H1 (cell line): Measurements from ENCODE around the gene SEMA3B. TPM values are rescaled to one million over a fixed set of nuclear protein-coding genes. Genes with fewer than 3 reads are reported as not detected.

ENCODE experiments used
- CTCF ChIA-PET: fragments of 300-600 bp; sonication (Branson Sonifier 250); formaldehyde crosslinking; loops from one replicate; lab custom pipeline; 2021; ENCODE audit not compliant: partially characterized antibody; lab: Charles Lee
- POLR2A ChIA-PET: fragments of 300-600 bp; sonication (Branson Sonifier 250); formaldehyde crosslinking; loops from one replicate; lab custom pipeline; 2021; ENCODE audit warnings: inconsistent platforms; ENCODE audit not compliant: partially characterized antibody; lab: Charles Lee
- DNase-seq, 2 experiments: peaks; one replicate each; pipeline versions ENCODE4 v3.0.0 to v3.0.0-alpha.2; 2010 to 2022; ENCODE audit warnings: low spot score in 2 of 2, low read depth in 1 of 2, mixed read lengths in 1 of 2
- FAIRE-seq: peaks from 2 replicates; lab custom pipeline; 2011; peaks lifted over from hg19 to GRCh38; lab: Jason Lieb, UNC
- H2AFZ ChIP-seq: 2 replicates; pipeline ENCODE4 v1.8.1; 2012; ENCODE audit warnings: low read length, inconsistent platforms
- H2AK5ac ChIP-seq: 2 replicates; pipeline ENCODE4 v1.6.1; 2013; ENCODE audit warnings: low read depth, low read length
- H2BK120ac ChIP-seq: replicated peaks from 2 replicates; pipeline ENCODE3; 2013; ENCODE audit warnings: low read depth, low read length, inconsistent platforms
- H2BK12ac ChIP-seq: 2 replicates; pipeline ENCODE4 v1.6.1; 2013; ENCODE audit warnings: low read depth, low read length
- H2BK15ac ChIP-seq: 2 replicates; pipeline ENCODE4 v1.6.1; 2013; ENCODE audit warnings: low read length
- H2BK20ac ChIP-seq: 2 replicates; pipeline ENCODE4 v1.6.1; 2013; ENCODE audit warnings: low read length
- H2BK5ac ChIP-seq: 2 replicates; pipeline ENCODE4 v1.6.1; 2013; ENCODE audit warnings: low read depth, low read length
- H3K14ac ChIP-seq: 2 replicates; pipeline ENCODE4 v1.6.1; 2013; ENCODE audit warnings: inconsistent platforms; ENCODE audit not compliant: insufficient read length
- H3K18ac ChIP-seq: 2 replicates; pipeline ENCODE4 v1.6.1; 2013; ENCODE audit warnings: low read length; ENCODE audit errors: extremely low read depth
- H3K23ac ChIP-seq: 2 replicates; pipeline ENCODE4 v1.6.1; 2013; ENCODE audit warnings: inconsistent platforms; ENCODE audit not compliant: insufficient read length
- H3K23me2 ChIP-seq: 2 replicates; pipeline ENCODE4 v1.6.1; 2013; ENCODE audit warnings: low read depth, low read length
- H3K27ac ChIP-seq: 2 replicates; pipeline ENCODE4 v1.6.1; 2011; ENCODE audit warnings: low read depth, low read length, inconsistent platforms
- H3K27me3 ChIP-seq, 4 experiments: replicated peaks in 1 of 4; 1 replicate in 1 of 4; 2 replicates in 3 of 4; pipeline versions ENCODE4 v1.6.1 to v1.8.1; 2011 to 2013; ENCODE audit warnings: low read length in 3 of 4, mild to moderate bottlenecking in 3 of 4, inconsistent platforms in 2 of 4, mixed read lengths in 2 of 4, moderate library complexity in 1 of 4; ENCODE audit not compliant: control insufficient read depth in 3 of 4, insufficient read depth in 3 of 4; ENCODE audit errors: extremely low read depth in 1 of 4
- H3K36me3 ChIP-seq, 4 experiments: 2 replicates each; pipeline versions ENCODE4 v1.6.1 to v1.8.1; 2011 to 2013; ENCODE audit warnings: mild to moderate bottlenecking in 4 of 4, low read length in 3 of 4, moderate library complexity in 2 of 4, control low read depth in 1 of 4, inconsistent platforms in 1 of 4; ENCODE audit not compliant: insufficient read depth in 4 of 4, control insufficient read depth in 2 of 4
- H3K4ac ChIP-seq: replicated peaks from 2 replicates; pipeline ENCODE3; 2013; ENCODE audit warnings: low read length, low read depth, mixed read lengths, inconsistent platforms; ENCODE audit not compliant: insufficient read length
- H3K4me1 ChIP-seq, 4 experiments: replicated peaks in 1 of 4; 1 replicate in 1 of 4; 2 replicates in 3 of 4; pipeline versions ENCODE4 v1.6.1 to v1.8.1; 2011 to 2013; ENCODE audit warnings: low read length in 3 of 4, inconsistent platforms in 2 of 4, mixed read lengths in 1 of 4; ENCODE audit not compliant: insufficient read depth in 4 of 4, control insufficient read depth in 3 of 4
- H3K4me2 ChIP-seq, 2 experiments: 2 replicates each; pipeline versions ENCODE4 v1.6.1 to v1.8.1; 2011 to 2013; ENCODE audit warnings: low read depth in 2 of 2, low read length in 2 of 2, control low read depth in 1 of 2, inconsistent platforms in 1 of 2, mild to moderate bottlenecking in 1 of 2; ENCODE audit not compliant: insufficient read depth in 1 of 2
- H3K4me3 ChIP-seq, 4 experiments: fragments of 200-600, 300-600 bp in 1 of 4; sonication (generic), shearing (Covaris generic), sonication (Bioruptor Twin) in 1 of 4; 2 replicates each; pipeline versions ENCODE4 v1.5.1 to v1.8.1; 2011 to 2016; ENCODE audit warnings: low read length in 4 of 4, low read depth in 3 of 4, control low read depth in 2 of 4, inconsistent platforms in 2 of 4, mild to moderate bottlenecking in 2 of 4, mixed read lengths in 1 of 4, moderate library complexity in 1 of 4; ENCODE audit not compliant: insufficient read depth in 2 of 4; ENCODE audit errors: extremely low read depth in 1 of 4
- H3K56ac ChIP-seq: replicated peaks from 2 replicates; pipeline ENCODE3; 2013; ENCODE audit warnings: low read depth, mild to moderate bottlenecking, mixed read lengths, low read length, inconsistent platforms; ENCODE audit not compliant: insufficient read length
- H3K79me1 ChIP-seq: 2 replicates; pipeline ENCODE4 v1.6.1; 2013; ENCODE audit warnings: low read depth, low read length, control low read depth
- H3K79me2 ChIP-seq, 2 experiments: 2 replicates each; pipeline versions ENCODE4 v1.6.1 to v1.8.1; 2012 to 2013; ENCODE audit warnings: low read length in 2 of 2, mild to moderate bottlenecking in 2 of 2, inconsistent platforms in 1 of 2; ENCODE audit not compliant: insufficient read depth in 2 of 2, control insufficient read depth in 1 of 2
- H3K9ac ChIP-seq, 4 experiments: replicated peaks in 1 of 4; 1 replicate in 1 of 4; 2 replicates in 3 of 4; pipeline versions ENCODE4 v1.6.1 to v1.8.1; 2011 to 2013; ENCODE audit warnings: low read depth in 3 of 4, low read length in 3 of 4, control low read depth in 2 of 4, mild to moderate bottlenecking in 2 of 4, moderate library complexity in 2 of 4, inconsistent platforms in 1 of 4; ENCODE audit errors: extremely low read depth in 1 of 4
- H3K9me3 ChIP-seq, 2 experiments: 2 replicates each; pipeline versions ENCODE4 v1.6.1 to v1.8.1; 2012 to 2013; ENCODE audit warnings: mild to moderate bottlenecking in 2 of 2, moderate library complexity in 2 of 2, control low read depth in 1 of 2, inconsistent platforms in 1 of 2, low read depth in 1 of 2, low read length in 1 of 2, mixed read lengths in 1 of 2; ENCODE audit not compliant: insufficient read depth in 2 of 2
- H4K20me1 ChIP-seq, 2 experiments: replicated peaks in 1 of 2; 2 replicates each; pipeline versions ENCODE3 to v1.8.1; 2011 to 2013; ENCODE audit warnings: inconsistent platforms in 2 of 2, low read length in 2 of 2, mild to moderate bottlenecking in 1 of 2; ENCODE audit not compliant: insufficient read depth in 2 of 2, control insufficient read depth in 1 of 2
- H4K5ac ChIP-seq: 2 replicates; pipeline ENCODE4 v1.6.1; 2013; ENCODE audit warnings: low read length, low read depth, mixed read lengths, inconsistent platforms; ENCODE audit not compliant: insufficient read length
- H4K8ac ChIP-seq: 2 replicates; pipeline ENCODE4 v1.8.0; 2013; ENCODE audit warnings: mild to moderate bottlenecking, moderate library complexity, low read length, inconsistent platforms; ENCODE audit not compliant: insufficient read depth; ENCODE audit errors: extremely low read depth
- H4K91ac ChIP-seq: replicated peaks from 2 replicates; pipeline ENCODE3; 2013; ENCODE audit warnings: low read length, mixed read lengths, inconsistent platforms; ENCODE audit not compliant: insufficient read length
- BRCA1 ChIP-seq: IDR thresholded peaks from 2 replicates; pipeline ENCODE4 v1.6.1; 2012; ENCODE audit warnings: low read depth, low read length, improper control_type of control experiment
- HDAC2 ChIP-seq, 2 experiments: fragments of 300-600 bp in 1 of 2; sonication (generic) in 1 of 2; IDR thresholded peaks; 2 replicates each; pipeline ENCODE4 v1.6.1; 2011 to 2012; ENCODE audit warnings: low read depth in 2 of 2, low read length in 2 of 2, mild to moderate bottlenecking in 2 of 2, moderate library complexity in 2 of 2, borderline replicate concordance in 1 of 2, inconsistent platforms in 1 of 2
- KDM4A ChIP-seq: IDR thresholded peaks from one replicate; pipeline ENCODE4 v1.7.1; 2012; ENCODE audit warnings: low read depth, mild to moderate bottlenecking, moderate library complexity, low read length, inconsistent platforms; ENCODE audit not compliant: severe bottlenecking
- RNF2 ChIP-seq: fragments of 200-900, 300-1000 bp; sonication (generic); IDR thresholded peaks from 2 replicates; pipeline ENCODE4 v1.7.1; 2016; ENCODE audit warnings: borderline replicate concordance, low read depth, mild to moderate bottlenecking, antibody characterized with exemption, low read length; ENCODE audit not compliant: poor library complexity, severe bottlenecking; ENCODE audit errors: missing control alignments
- SIX5 ChIP-seq: IDR thresholded peaks from 2 replicates; pipeline ENCODE4 v1.6.1; 2011; ENCODE audit warnings: mild to moderate bottlenecking, low read depth, low read length
- SP1 ChIP-seq: IDR thresholded peaks from 2 replicates; pipeline ENCODE4 v1.6.1; 2011; ENCODE audit warnings: low read depth, low read length
- WGBS, 2 experiments: shearing (Covaris generic) in 1 of 2; methylation state at CpG; one replicate each; pipeline versions ENCODE4 v1.1.6 to v1.1.7; 2013 to 2015; ENCODE audit warnings: low lambda C conversion rate in 2 of 2, mixed read lengths in 2 of 2, inconsistent platforms in 1 of 2, low coverage in 1 of 2, missing lambda C conversion rate in 1 of 2; ENCODE audit not compliant: insufficient replicate concordance in 2 of 2, insufficient coverage in 1 of 2, insufficient read length in 1 of 2; ENCODE audit errors: extremely low coverage in 1 of 2, missing lambda C conversion rate in 1 of 2; 5-methylcytosine and 5-hydroxymethylcytosine counted together
- polyA plus RNA-seq, 7 experiments: library from polyadenylated mRNA; depleted of rRNA in 3 of 7; stranded (reverse) in 5 of 7; unstranded in 2 of 7; fragments of >200 nt in 5 of 7; fragments of 200-250 nt in 2 of 7; gene quantifications; 1 replicate in 5 of 7; 2 replicates in 1 of 7; 4 replicates in 1 of 7; pipeline versions ENCODE4 v1.2.1 to v1.2.3, GENCODE V29; 2011 to 2013; ENCODE audit warnings: missing spikeins in 2 of 7, mixed read lengths in 2 of 7
- total RNA-seq: library from RNA; stranded (reverse); fragmentation: NEBNext Ultra II Directional; extraction: Animal tissue kit (Norgen Biotek cat#: 25700); gene quantifications from 2 replicates; pipeline ENCODE4 v1.2.1, GENCODE V29; 2021
- TF ChIP-seq, protein P1 (sequence below): IDR thresholded peaks from 2 replicates; pipeline ENCODE4 v1.6.1; 2011; ENCODE audit warnings: low read depth, mild to moderate bottlenecking, low read length; ENCODE audit not compliant: insufficient read depth

Gene SEMA3B
- total and polyA plus RNA-seq, 2 of the 8 experiments (the other 6 are each of a cell fraction or from before 2014, with no cell fraction given) = 3.0 to 4.7 TPM

DNA sequence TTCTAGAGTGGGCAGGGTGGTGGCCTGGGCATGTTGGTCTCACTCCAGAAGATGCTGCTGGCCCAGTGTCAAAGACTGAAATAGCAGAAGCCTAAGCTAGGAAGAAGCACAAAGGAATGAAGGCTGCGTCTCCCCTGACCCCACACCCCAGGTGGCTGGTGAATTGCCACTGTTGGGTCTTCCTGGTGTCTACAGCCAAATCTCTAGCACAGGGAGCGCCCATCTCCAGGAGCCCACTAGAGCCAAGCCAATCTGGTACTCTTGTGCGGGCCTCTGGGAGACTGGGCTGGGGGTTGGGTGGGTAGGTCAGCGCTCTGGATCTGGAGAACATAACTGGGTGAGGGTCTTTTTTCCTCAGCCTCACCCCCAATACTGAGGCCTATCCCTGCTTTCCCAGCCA is 58.2 kb downstream of the SEMA3B start:
- no peak overlapping the region for H4K5ac ChIP-seq
- peaks cover 5% of the 10 kb centered on the region; the same call in 1 of the 2 replicates for H3K79me1 ChIP-seq
- H3K27ac ChIP-seq = no peak overlapping the region
- DNase-seq (no peak), FAIRE-seq (no peak)
- H3K79me2 ChIP-seq = peaks cover 0 to 11% of the 10 kb centered on the region in 2 experiments; a peak in 2 of 4 replicates
- H3K23me2 ChIP-seq = peaks cover 19% of the 10 kb centered on the region; the same call in 1 of the 2 replicates
- peaks cover 0 to 27% (median 13%) of the 10 kb centered on the region in 4 experiments; a peak in 6 of 7 replicates for H3K4me1 ChIP-seq
- H4K20me1 ChIP-seq = peaks cover 6 to 7% of the 10 kb centered on the region in 2 experiments
- POLR2A ChIA-PET = interaction anchor here (0.8 to 6.4 kb wide), 9 partner anchors 7 to 63 kb away, joined by 3 to 36 read pairs (median 15); partner anchors contain the start of genes HYAL1, HYAL2, IFRD2 and RASSF1
- no peak overlapping the region for H3K18ac ChIP-seq
- H3K4me3 ChIP-seq = peak overlapping the region; percentile 52 to 97 (median 90)
- H3K4me2 ChIP-seq = peak overlapping the region; percentile 72 to 98
- peak overlapping the region in 1 of 4 experiments; percentile 72; a peak in 3 of 7 replicates for H3K9ac ChIP-seq
- H4K91ac ChIP-seq = no peak overlapping the region
- no peak overlapping the region for H2BK120ac ChIP-seq
- no peak overlapping the region for H2BK15ac ChIP-seq
- no peak overlapping the region for H2BK5ac ChIP-seq
- H2AK5ac ChIP-seq = no peak overlapping the region
- H3K14ac ChIP-seq = no peak overlapping the region
- CTCF ChIA-PET = interaction anchor here (1.1 to 7.5 kb wide), 6 partner anchors 10 to 215 kb away, joined by 3 to 75 read pairs (median 4); partner anchors contain the start of genes HYAL3, LSMEM2 and NAA80
- no peak overlapping the region for H2BK20ac ChIP-seq
- peak overlapping the region; percentile 42; the same call in 1 of the 2 replicates for H4K8ac ChIP-seq
- H3K23ac ChIP-seq = no peak overlapping the region
- no peaks in the 10 kb centered on the region for H3K27me3 ChIP-seq
- H2AFZ ChIP-seq = no peak overlapping the region
- H3K56ac ChIP-seq = no peak overlapping the region
- TF ChIP-seq HDAC2 (IDR thresholded peaks at IDR 0.05; ENCODE audit: borderline replicate concordance in 1 of 2, low read depth in 2 of 2, low read length in 2 of 2) (no peak), SP1 (no peak), SIX5 (no peak), KDM4A (no peak), RNF2 (no peak), BRCA1 (no peak)
- TF ChIP-seq, protein P1, sequence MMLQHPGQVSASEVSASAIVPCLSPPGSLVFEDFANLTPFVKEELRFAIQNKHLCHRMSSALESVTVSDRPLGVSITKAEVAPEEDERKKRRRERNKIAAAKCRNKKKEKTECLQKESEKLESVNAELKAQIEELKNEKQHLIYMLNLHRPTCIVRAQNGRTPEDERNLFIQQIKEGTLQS = no peak
- 89% methylated on average over 4 of the region's 4 CpGs; no CpG with 5 or more reads in 1 of the 2 experiments for WGBS, 2 experiments
- H3K4ac ChIP-seq = no peak overlapping the region
- H2BK12ac ChIP-seq = no peak overlapping the region
- no peaks in the 10 kb centered on the region for H3K9me3 ChIP-seq
- H3K36me3 ChIP-seq = peaks cover 10 to 31% (median 22%) of the 10 kb centered on the region in 4 experiments; a peak in 7 of 8 replicates
